Right atrium auricular region (tissue), 2 donors: ENCODE measurements around the gene TFDP2. TPM values are rescaled to one million over a fixed set of nuclear protein-coding genes. Genes with fewer than 3 reads are reported as not detected.

Experiments used
- DNase-seq: peaks from one replicate; pipeline ENCODE4 v3.0.0-alpha.2; 2019; ENCODE audit warnings: low spot score
- H3K27ac ChIP-seq, 2 donors: fragments of 200-600 bp; sonication (generic); 1 replicate in 1 of 2; 2 replicates in 1 of 2; pipeline ENCODE4 v1.5.1; 2016 to 2019
- H3K27me3 ChIP-seq, 2 donors: fragments of 200-600 bp; sonication (generic); one replicate each; pipeline versions ENCODE4 v1.5.1 to v1.6.0; 2017 to 2019
- H3K36me3 ChIP-seq: fragments of 200-600 bp; sonication (generic); one replicate; pipeline ENCODE4 v1.5.1; 2016
- H3K4me1 ChIP-seq, 2 donors: fragments of 200-600 bp; sonication (generic); one replicate each; pipeline versions ENCODE4 v1.5.1 to v1.6.0; 2017 to 2019
- H3K4me3 ChIP-seq, 2 donors: fragments of 200-600 bp; sonication (generic); 1 replicate in 1 of 2; 2 replicates in 1 of 2; pipeline ENCODE4 v1.5.1; 2017 to 2019; ENCODE audit warnings: mild to moderate bottlenecking in 1 of 2, moderate library complexity in 1 of 2
- H3K9me3 ChIP-seq, 2 donors: fragments of 200-600 bp; sonication (generic); one replicate each; pipeline ENCODE4 v1.5.1; 2019
- total RNA-seq, 2 donors: library from RNA; depleted of rRNA; stranded (reverse); fragments of >200 nt; gene quantifications; one replicate each; pipeline ENCODE4 v1.1.0, GENCODE V29; 2016
- TF ChIP-seq, protein P1 (sequence below), 2 donors: fragments of 200-600 bp; sonication (generic); IDR thresholded peaks; one replicate each; pipeline ENCODE4 v1.5.1; 2019; ENCODE audit warnings: antibody characterized with exemption in 2 of 2

Gene TFDP2
- total RNA-seq, 2 donors from 2014 or later, result 30.2 to 59.3 TPM

DNA sequence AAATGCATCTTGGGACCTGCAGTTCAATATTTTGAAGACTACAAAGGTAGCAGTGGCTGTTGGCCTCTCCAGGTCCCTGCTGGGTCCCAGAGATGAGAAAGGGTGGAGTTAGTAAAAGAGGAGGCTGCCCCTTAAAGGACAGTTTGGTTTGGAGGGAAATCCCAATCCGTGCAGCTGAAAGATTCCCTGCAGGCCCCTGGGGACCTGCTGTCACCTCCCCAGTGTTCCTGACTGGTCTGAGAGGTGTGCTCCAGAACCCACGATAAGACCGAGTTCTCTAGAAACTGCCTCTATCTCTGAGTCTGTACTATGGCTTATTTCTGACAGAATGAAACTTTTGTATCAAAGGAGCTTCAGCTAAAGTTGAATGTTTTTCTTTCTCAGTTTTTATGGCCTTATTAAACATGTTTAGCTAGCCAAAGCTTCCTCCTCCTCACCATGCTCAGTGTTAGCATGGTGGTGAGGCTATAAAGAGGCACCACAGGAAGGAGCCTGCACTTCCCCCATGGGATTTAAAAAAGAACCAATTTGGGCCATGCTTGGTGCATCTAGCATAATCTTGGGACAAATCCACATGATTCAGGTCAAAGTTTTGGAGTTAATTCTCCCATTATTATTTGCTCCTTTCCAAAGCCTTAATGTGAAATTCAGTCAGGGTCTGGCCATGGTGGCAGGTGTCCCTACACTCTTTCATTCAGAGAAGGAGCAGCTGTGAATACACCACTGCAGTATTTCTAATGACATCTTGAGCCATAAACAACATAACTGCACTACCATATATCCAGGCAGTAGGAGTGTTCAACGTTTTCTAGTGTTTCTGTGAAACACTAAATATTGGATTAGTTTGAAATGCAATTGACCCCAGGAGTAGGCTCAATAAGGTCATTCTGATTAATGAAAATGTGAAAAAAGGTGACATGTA is 198.5 kb downstream of the TFDP2 start:
- no peak overlapping the region for H3K27ac ChIP-seq
- H3K9me3 ChIP-seq, result no peaks in the 10 kb centered on the region
- no peak for DNase-seq
- no peaks in the 10 kb centered on the region for H3K4me1 ChIP-seq
- no peak overlapping the region for H3K4me3 ChIP-seq
- TF ChIP-seq, protein P1, sequence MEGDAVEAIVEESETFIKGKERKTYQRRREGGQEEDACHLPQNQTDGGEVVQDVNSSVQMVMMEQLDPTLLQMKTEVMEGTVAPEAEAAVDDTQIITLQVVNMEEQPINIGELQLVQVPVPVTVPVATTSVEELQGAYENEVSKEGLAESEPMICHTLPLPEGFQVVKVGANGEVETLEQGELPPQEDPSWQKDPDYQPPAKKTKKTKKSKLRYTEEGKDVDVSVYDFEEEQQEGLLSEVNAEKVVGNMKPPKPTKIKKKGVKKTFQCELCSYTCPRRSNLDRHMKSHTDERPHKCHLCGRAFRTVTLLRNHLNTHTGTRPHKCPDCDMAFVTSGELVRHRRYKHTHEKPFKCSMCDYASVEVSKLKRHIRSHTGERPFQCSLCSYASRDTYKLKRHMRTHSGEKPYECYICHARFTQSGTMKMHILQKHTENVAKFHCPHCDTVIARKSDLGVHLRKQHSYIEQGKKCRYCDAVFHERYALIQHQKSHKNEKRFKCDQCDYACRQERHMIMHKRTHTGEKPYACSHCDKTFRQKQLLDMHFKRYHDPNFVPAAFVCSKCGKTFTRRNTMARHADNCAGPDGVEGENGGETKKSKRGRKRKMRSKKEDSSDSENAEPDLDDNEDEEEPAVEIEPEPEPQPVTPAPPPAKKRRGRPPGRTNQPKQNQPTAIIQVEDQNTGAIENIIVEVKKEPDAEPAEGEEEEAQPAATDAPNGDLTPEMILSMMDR (IDR thresholded peaks at IDR 0.05), result no peak
- no peaks in the 10 kb centered on the region for H3K27me3 ChIP-seq
- H3K36me3 ChIP-seq, result no peaks in the 10 kb centered on the region

DNA sequence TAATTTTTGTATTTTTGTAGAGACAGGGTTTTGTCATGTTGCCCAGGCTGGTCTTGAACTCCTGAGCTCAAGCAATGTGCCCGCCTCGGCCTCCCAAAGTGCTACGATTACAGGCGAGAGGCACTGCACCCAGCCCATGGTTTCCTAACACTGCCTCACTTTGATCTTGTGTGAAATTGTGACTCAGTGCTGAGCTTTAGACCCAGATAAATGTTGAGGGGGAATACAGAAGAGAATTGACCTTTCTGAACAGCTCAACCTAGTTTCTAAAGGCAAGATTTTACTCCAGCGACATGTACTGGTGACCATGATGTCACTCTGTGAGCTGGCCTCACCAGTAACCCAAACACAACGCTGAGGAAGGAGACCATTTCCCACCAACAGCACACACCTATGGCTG is 199.4 kb downstream of the TFDP2 start:
- TF ChIP-seq, protein P1 (IDR thresholded peaks at IDR 0.05), result no peak
- DNase-seq, result no peak
- Histone ChIP-seq H3K4me3 (no peak overlapping the region), H3K36me3 (no peaks in the 10 kb centered on the region), H3K27me3 (no peaks in the 10 kb centered on the region), H3K4me1 (no peaks in the 10 kb centered on the region), H3K9me3 (no peaks in the 10 kb centered on the region), H3K27ac (no peak overlapping the region)

DNA sequence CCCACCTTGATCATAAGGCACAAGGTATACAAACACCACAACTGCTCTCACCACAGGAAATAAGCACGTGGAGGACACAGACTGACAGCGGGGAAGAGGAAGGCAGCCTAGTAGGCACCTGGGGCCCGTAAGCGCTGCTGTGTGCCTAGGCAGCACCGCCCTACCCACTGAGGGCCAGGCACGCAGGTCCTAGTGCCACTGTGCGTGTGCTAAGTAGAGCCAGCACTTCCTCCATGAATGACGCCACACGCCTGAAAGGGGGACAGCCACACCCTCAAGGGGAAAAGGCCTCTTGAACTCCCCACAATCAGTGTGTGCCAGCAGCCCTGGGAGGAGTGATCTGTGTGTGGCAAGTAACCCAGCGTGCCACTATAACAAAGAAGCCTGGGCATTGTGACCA is 199.9 kb downstream of the TFDP2 start:
- Histone ChIP-seq H3K27me3 (no peaks in the 10 kb centered on the region), H3K27ac (no peak overlapping the region), H3K9me3 (no peaks in the 10 kb centered on the region), H3K36me3 (no peaks in the 10 kb centered on the region), H3K4me1 (no peaks in the 10 kb centered on the region), H3K4me3 (no peak overlapping the region)
- no peak for DNase-seq
- TF ChIP-seq, protein P1 (IDR thresholded peaks at IDR 0.05), result no peak

DNA sequence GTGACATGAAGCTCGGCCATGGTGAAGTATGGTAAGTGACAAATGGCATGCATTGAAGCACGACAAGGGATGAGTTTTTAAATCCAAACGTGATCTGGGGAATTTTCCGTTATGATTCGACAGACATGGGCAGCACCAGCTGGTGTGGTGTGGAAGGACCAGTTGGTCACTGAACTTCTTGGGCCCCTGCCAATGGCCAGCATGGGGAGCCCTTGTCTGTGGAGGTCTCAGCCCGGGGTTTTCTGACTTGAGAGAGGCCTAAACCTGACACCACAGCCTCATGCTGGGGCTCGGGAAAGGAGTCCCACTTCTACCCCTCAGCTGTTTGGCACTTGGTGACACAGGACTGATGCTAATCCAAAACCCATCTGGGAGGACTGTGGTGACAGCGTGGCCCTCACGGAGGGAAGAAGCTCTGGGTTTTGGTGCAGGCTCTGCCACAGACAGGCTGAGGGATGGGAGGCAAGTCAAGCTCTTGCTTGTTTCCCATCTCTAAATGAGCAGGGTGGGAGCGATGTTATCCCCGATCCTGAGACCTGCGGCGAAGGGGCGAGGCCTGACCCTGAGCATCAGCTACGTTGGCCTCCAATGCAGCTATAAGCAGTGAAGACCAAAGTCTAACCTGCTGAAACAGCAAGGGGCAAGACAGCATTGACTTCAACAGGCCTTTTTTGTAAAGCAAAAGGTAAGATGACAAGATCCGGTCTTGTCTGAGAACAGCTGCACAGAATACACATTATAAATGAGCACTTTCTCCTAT is 203.4 kb downstream of the TFDP2 start:
- H3K9me3 ChIP-seq, result no peaks in the 10 kb centered on the region
- H3K27me3 ChIP-seq, result no peaks in the 10 kb centered on the region
- no peaks in the 10 kb centered on the region for H3K36me3 ChIP-seq
- H3K4me3 ChIP-seq, result no peak overlapping the region
- TF ChIP-seq, protein P1 (IDR thresholded peaks at IDR 0.05), result no peak
- no peak overlapping the region for H3K27ac ChIP-seq
- no peak for DNase-seq
- H3K4me1 ChIP-seq, result no peaks in the 10 kb centered on the region

DNA sequence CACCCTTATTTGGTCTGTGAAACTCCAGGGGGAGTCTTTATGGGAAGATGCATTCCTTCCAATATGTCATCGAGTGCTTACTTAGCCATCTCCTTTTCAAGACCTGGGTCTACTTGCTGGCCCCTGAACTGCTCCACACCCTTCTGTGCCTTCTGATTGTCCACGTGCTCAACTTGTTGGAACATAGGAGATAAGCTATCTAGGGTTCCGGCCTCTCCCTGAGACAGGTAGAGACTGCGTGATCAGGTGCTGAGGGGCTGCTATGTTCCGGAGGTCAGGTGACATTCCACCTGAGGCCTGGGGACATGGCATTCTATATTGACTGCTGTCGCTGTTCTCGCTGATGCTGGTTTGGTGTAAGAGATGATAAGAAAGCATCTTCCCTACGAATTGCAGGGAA is 207.3 kb downstream of the TFDP2 start:
- TF ChIP-seq, protein P1 (IDR thresholded peaks at IDR 0.05), result no peak
- DNase-seq, result no peak
- no peaks in the 10 kb centered on the region for H3K9me3 ChIP-seq
- H3K27me3 ChIP-seq, result no peaks in the 10 kb centered on the region
- H3K4me1 ChIP-seq, result no peaks in the 10 kb centered on the region
- no peak overlapping the region for H3K4me3 ChIP-seq
- no peak overlapping the region for H3K27ac ChIP-seq
- H3K36me3 ChIP-seq, result no peaks in the 10 kb centered on the region
